NCI-H526 (cell line): ENCODE results near the gene TTC3.
"Not testable (repeated sequence)": the region's sequence is repeated elsewhere in the genome, so short reads cannot be mapped to it uniquely, and the experiment has no call there.

Source experiments
- DNase-seq, 2 experiments: peaks; one replicate each; lab custom pipeline; 2025; lab: John Stamatoyannopoulos, UW

Gene TTC3, protein sequence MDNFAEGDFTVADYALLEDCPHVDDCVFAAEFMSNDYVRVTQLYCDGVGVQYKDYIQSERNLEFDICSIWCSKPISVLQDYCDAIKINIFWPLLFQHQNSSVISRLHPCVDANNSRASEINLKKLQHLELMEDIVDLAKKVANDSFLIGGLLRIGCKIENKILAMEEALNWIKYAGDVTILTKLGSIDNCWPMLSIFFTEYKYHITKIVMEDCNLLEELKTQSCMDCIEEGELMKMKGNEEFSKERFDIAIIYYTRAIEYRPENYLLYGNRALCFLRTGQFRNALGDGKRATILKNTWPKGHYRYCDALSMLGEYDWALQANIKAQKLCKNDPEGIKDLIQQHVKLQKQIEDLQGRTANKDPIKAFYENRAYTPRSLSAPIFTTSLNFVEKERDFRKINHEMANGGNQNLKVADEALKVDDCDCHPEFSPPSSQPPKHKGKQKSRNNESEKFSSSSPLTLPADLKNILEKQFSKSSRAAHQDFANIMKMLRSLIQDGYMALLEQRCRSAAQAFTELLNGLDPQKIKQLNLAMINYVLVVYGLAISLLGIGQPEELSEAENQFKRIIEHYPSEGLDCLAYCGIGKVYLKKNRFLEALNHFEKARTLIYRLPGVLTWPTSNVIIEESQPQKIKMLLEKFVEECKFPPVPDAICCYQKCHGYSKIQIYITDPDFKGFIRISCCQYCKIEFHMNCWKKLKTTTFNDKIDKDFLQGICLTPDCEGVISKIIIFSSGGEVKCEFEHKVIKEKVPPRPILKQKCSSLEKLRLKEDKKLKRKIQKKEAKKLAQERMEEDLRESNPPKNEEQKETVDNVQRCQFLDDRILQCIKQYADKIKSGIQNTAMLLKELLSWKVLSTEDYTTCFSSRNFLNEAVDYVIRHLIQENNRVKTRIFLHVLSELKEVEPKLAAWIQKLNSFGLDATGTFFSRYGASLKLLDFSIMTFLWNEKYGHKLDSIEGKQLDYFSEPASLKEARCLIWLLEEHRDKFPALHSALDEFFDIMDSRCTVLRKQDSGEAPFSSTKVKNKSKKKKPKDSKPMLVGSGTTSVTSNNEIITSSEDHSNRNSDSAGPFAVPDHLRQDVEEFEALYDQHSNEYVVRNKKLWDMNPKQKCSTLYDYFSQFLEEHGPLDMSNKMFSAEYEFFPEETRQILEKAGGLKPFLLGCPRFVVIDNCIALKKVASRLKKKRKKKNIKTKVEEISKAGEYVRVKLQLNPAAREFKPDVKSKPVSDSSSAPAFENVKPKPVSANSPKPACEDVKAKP (N-terminal part only)

DNA sequence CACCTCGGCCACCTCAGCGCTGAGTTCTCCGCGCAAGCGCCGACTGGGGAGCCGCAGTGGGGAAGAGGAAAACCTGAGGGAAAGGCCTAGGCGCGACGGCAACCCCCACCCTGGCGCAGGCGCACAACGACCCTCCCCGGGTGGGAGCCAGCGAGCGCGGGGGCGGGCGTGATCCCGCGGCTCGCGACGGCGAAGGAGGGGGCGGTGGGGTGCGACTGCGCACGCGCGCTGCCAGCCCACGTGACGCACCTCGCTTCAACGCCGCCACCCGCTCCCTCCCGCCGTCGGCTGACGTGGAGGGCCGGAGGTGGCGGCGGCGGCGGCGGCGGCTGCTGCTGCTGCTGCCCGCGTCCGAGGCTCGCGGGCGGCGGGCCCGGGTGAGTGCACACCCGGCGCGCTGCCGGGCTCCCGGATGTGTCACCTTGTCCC lies at the start of gene TTC3, which contains the start of gene PIGP:
TTC3 (plus strand) TSS at position 267 of the 429 bp plus-strand sequence. CDS start 14,004 bp downstream, outside the sequence.
PIGP (minus strand) TSS at position 84 of the 429 bp plus-strand sequence. CDS start 556 bp downstream, outside the sequence.
- peak; percentile 84 to 97 for DNase-seq

DNA sequence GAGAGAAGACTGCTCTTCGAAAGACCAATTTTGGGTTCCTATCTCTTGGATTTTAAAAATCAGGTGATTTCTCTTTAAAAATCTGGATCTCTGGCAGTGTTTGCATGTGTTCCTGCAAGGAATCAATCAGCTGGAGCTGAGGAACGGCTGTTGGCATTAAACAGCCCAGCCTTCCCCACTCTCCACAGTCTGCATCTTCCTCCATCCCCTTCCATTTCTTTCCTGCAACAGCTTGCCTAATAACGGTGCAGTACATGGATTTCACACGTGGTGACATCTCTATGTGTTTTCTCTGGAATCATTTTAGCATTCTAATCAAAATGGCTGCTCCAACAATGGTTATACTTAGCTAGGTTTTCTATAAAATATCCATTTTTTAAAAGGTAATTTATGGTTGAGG lies 46.6 kb upstream of the TTC3 start:
- no peak for DNase-seq

DNA sequence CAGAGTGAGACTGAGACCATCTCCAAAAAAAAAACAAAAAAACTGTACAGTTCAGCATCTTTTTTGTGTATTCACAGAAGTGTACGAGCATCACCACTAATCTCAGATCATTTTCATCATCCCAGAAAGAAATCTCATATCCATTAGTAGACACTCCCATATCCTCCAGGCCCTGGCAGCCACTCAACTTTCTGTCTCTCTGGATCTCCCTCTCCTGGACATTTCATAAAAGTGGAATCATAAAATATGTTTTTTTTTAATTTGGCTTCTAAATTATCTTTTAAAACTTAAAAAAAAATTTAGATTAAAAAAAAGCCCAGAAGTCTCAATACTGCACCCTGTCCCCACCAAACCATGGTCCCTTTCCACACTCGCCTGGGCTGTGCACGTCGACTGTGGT lies 44.5 kb upstream of the TTC3 start:
- no peak for DNase-seq

DNA sequence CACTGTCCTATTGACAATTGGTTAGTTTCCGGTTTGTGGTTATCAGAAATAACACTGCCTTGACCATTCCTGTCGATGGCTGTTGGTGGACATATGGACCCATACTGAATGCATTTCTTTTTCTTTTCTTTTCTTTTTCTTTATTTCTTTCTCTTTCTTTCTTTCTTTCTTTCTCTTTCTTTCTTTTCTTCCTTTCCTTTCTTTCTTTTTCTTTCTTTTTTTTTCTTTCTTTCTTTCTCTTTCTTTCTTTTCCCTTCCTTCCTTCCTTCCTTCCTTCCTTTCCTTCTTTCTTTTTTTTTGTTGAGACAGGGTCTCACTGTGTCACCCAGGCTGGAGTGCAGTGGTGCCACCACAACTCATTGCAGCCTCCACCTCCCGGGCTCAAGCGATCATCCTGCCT lies 42.2 kb upstream of the TTC3 start:
- DNase-seq = no peak

DNA sequence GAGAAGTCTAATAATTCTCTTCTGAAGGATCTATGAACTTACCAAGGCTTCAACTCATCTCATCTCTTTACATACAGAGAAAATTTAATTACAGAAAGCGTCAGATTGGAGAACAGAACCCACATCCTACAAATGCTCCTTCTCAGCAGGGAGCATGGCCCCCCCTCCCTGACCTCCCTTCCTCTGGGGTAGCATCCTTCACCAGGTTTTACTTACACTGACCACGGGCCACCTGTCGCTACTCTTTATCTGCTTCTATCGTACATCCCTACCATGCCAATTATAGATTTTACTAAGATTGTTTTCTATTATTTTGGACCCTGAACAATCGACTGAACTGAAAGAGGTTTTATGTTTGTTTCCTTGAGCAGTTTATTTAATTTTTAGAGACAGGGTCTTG lies 40.8 kb upstream of the TTC3 start:
- no peak for DNase-seq

DNA sequence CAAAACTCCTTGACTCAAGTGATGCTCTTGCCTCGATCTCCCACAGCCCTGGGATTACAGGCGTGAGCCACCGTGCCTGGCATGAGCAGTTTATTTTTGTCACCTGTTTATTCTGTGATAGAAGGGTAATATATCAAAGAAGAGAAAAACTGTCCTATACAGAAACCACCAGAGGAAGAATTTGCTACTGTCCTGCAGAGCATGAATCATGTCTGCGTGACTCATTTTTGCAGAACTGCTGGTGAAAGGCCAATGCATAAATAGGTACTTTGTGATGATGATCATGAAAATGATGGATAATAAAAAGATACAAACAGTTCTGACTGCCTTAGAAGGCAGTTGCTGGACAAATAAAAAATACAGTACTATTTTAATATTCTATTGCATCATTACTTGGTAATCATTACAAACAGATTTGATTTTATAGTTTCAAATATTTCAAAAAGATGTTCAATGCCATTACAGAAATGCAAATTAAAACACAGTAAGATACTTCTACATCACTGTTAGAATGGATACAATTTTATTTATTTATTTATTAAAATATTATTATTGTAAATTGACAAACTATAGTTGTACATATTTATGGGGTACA lies 40.1 kb upstream of the TTC3 start:
- DNase-seq = no peak

DNA sequence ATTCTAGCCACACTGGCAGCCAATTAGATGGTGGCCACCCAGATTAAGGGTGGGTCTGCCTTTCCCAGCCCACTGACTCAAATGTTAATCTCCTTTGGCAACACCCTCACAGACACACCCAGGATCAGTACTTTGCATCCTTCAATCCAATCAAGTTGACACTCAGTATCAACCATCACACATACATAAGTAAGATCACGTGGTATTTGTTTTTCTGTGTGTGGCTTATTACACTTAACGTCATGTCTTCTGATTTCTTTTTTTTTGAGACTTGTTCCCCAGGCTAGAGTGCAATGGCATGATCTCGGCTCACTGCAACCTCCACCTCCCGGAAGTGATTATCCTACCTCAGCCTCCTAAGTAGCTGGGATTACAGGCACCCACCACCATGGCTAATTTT lies 38.7 kb upstream of the TTC3 start:
- not testable (repeated sequence) for DNase-seq

DNA sequence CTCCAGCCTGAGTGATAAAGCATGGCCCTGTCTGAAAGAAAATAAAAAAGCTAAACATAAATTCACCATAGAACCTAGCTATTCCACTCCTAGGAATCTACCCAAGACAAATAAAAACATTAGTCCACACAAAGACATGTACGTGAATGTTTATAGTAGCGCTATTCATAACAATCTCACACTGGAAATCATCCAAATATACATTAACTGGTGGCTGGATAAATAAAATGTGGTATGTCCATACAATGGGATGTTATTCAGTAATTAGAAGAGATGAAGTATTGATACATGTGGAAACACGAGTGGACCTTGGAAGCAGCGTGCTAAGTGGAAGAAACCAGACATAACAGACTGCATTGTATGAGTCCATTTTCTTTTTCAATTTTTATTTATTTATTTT lies 36.9 kb upstream of the TTC3 start:
- no peak for DNase-seq

DNA sequence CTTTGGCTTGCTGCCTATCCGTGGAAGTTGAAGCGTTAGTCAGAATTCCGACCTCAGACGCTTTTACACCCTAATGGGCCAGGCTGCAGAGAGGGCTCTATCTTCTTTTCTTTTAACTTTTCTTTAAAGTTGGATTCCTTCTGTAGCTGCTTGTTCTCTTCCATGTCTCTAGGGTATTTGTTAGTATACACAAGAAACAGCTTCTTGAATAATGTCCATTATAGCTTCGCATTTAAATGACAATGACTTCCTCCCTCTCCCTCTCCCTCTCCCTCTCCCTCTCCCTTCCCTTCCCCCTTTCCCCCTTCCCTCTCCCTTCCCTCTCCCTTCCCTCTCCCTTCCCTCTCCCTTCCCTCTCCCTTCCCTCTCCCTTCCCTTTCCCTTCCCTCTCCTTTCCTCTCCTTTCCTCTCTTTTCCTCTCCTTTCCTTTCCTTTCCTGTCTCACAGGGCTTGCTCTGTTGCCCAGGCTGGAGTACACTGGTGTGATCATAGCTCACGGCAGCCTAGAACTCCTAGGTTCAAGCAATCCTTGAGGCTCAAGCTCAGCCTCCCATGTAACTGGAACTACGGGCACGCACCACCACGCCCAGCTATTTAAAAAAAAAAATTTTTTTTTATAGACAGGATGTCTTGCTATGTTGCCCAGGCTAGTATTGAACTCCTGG lies 33.5 kb upstream of the TTC3 start:
- no peak for DNase-seq

DNA sequence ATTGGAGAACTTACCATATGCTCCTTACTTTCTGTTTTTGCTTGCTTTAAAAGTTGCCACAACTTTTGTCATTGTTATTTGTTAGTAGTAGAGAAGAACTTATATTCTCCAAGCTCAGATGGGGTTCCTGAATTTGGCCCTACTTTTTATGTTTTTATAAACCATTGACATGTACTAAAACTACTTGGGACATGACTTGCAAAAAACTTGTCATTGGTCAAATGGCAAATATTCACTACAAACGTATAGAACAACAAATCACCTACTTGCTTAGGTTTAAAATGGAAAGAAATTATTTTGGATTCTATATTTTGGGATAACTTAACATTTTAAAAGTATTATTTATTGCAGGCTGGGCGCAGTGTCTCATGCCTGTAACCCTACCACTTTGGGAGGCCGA lies 32.8 kb upstream of the TTC3 start:
- no peak for DNase-seq

DNA sequence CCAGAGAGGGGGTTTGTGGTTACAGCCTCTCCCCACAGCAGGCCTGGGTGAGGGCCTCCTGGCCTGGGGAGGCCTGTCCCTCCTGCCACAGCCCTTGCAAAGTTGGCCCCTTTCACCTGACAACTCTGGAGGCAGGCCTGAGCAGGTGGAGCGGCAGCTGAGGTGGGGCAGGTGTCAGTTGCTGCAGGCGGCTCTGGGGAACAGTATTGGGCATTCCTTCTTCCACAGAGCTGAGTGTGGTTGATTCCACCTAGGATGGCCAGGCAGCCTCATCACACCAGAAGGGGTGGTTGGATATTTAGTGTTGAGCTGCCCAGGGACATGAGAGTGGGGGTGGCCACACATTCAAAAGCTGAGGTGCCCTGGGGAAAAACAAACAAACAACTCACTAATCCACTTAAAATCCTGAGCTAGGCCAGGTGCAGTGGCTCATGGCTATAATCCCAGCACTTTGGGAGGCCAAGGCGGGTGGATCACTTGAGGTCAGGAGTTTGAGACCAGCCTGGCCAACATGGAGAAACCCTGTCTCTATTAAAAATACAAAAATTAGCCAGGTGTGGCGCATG lies 31.3 kb upstream of the TTC3 start:
- peak in 1 of 2 experiments; percentile 33 for DNase-seq

DNA sequence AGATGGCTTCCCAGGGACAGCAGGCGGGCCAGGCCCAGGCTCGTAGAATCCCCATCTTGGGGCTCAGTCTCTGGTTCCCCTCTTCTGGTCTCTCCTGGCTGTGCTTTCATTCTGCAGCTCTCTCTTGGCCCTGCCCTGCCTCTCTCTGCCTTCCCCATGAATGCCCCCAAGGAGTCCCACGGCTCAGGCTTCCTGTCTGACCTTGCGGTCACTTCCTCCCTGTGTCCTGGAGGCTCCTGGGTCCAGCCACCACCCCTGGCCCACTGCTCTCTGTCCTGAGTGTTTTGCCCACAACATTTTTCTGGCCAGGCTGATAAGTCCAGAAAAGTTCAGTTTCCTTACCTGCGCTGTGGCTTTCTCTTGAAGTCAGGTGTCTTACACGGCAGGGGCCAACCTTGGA lies 29.2 kb upstream of the TTC3 start:
- no peak for DNase-seq

DNA sequence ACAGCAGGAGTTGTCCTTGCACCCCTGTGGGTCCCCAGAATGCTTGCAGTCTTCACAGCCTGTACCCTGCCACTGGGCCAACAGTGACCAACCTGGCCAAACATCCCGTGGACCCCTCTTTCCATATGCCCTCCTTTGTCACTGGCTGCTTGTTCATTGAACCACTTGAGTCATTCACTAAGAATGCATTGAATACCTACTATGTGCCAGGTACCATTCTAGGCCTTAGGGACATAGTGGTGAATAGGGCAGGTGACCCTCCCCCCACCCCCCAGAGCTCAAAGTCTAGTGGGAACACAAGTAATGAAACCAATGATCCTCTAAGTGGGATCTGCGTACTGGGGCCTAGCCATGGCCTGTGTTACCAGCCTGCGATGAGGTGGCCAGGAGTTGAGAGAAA lies 28.4 kb upstream of the TTC3 start:
- no peak for DNase-seq

DNA sequence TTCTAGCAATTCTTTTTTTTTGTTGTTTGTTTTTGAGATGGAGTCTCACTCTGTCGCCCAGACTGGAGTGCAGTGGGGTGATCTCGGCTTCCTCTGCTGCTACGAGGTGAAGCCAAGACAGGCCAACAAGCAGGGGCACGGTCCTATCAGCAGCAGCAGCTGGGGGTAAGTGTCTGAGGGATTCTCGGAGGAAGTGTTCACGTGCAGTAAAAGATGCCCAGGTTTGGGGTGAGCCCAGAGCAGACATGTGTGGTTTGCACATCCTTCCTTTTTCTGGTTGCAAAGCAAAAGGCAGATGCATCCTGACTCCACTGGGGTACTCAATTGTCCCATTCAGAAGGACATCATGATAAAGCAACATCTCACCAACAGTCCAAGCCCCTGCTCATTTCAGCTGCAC lies 27.9 kb upstream of the TTC3 start:
- DNase-seq = no peak

DNA sequence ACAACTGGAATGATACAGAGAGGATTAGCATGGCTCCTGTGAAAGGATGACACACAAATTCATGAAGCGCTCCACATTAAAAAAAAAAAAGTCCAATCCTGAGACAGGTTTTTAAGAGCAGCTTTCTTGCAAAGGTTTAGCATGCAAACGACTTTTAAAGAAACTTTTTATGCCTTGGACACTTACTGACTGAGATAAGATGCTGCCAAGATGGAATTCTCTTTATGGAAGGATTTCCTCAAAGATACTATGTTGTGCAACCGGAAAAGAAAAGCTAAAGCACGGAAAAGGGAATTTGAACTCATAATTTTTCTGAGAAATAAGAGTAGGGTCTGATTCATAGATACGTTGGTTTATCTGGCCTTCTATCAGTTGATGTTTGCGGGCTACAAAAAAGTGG lies 27.5 kb upstream of the TTC3 start:
- no peak for DNase-seq

DNA sequence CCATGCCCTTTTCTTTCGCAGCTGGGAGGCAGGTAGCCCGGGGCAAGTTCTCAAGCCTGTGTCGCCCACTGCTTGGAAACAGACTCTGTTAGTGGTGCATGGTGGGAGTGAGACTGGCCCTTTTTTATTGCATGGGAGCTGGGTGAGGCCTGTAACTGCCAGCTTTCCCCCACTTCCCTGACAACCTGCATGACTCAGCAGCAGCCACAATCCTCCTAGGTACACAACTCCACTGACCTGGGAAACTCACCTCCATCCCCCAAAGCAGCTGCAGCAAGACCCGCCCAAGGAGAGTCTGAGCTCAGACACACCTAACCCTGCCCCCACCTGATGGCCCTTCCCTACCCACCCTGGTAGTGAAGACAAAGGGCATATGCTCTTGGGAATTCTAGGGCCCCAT lies 26.0 kb upstream of the TTC3 start:
- peak in 1 of 2 experiments; percentile 11 for DNase-seq

DNA sequence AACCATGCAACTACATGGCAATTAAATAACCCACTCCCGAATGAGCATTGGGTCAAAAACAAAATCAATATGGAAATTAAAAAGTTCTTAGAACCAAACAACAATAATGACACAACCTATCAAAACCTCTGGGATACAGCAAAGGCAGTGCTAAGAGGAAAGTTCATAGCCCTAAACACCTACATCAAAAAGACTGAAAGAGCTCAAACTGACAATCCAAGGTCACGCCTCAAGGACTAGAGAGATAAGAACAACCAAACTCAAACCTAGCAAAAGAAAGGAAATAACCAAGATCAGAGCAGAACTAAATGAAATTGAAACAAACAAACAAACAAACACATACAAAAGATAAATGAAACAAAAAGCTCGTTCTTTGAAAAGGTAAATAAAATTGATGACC lies 23.3 kb upstream of the TTC3 start:
- not testable (repeated sequence) for DNase-seq

DNA sequence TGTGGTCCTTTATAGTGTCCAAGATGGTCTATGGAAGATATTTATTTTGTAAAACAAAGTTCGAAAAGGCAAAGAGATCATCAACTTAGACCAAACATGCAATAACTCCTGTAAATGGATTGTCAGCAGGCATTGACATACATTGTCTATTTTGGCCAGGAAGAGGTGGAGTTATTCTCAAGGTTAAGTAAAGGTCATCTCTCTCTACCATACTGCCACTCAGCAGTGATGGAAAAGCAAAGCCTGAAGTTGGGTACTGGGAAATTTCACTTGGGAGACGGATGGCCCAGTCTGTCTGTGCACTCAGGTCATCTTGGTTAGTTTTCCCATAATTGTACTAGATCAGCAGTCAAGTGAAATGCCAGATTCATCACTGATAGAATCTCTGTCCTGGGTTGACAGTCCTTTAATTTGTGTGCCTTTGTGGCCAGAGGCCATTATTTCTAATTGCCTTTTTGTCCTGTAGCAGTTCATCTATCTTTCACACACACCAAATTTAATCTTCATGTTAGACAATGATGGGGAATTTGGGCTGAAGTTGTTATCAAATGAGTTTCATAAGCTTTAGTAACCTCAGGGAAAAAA lies 17.7 kb upstream of the TTC3 start:
- DNase-seq = no peak

DNA sequence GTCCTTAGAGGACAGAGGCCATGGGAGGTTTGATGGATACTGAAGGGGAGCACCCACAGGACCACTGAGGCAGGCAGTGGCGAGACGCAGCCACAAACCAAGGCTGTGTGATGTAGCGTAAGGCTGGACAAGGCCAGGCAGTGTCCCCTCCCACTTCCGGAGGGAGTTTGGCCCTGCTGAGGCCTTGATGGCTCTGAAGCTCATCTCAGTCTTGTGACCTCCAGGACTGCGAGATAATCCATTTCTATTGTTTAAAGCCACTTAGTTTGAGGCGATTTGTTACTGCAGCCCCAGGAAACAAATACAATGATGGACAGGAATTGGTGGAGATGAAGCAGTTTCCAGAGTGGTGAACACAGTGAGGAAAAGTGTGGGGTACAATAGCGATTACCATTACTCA lies 15.4 kb upstream of the TTC3 start:
- DNase-seq = no peak

DNA sequence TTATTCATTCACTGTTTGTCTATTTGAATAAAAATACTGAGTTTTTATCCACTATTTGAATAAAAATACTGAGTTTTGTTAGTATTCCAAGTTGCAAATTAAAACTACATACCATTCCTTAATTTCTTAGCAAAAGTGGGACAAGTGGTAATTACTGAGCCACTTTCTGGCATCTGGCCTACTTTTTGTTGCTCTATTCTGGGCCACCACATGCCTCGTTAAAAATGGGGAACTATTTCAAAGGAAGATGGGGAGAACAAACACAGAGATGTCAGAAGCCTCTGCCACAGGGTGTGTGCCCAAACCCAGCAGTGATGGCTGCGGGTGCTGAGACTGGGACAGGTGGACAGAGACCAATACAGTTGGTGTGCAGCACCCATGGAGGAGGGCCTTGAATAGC lies 14.8 kb upstream of the TTC3 start:
- no peak for DNase-seq
